A549 (cell line): ENCODE results near the gene MEGF9. TPM values are rescaled to one million over a fixed set of nuclear protein-coding genes. Genes with fewer than 3 reads are reported as not detected.
A peak's percentile ranks its signal among the peaks of the same experiment; 100 is the strongest.

Experiments used
- ATAC-seq, 2 experiments: fragments of 200-7000 bp in 1 of 2; fragments of >200 bp in 1 of 2; cut with Nextera tagmentation in 1 of 2; cut with Tn5 transposase in 1 of 2; 3 replicates each; pipeline versions ENCODE4 v1.8.0 to v1.9.1; 2018 to 2020; ENCODE audit warnings: mild to moderate bottlenecking in 1 of 2, moderate library complexity in 1 of 2
- CTCF ChIA-PET: fragments of 300-600 bp; sonication (Branson Sonifier 250); formaldehyde crosslinking; extraction: SDS; loops from one replicate; lab custom pipeline; 2021; ENCODE audit warnings: antibody characterized with exemption, inconsistent platforms; lab: Yijun Ruan, JAX
- POLR2A ChIA-PET: fragments of 350-600 bp; formaldehyde crosslinking; extraction: SDS; loops from one replicate; lab custom pipeline; 2021; ENCODE audit warnings: antibody characterized with exemption, inconsistent platforms; lab: Yijun Ruan, JAX
- DNase-seq, 2 experiments: peaks; one replicate each; pipeline versions ENCODE4 v3.0.0 to v3.0.0-alpha.2; 2011 to 2016; ENCODE audit warnings: low read depth in 1 of 2, low spot score in 1 of 2
- FAIRE-seq: peaks from 2 replicates; lab custom pipeline; 2011; peaks lifted over from hg19 to GRCh38; lab: Jason Lieb, UNC
- H3K27ac ChIP-seq, 2 experiments: fragments of >200 bp; sonication (Bioruptor Twin); formaldehyde crosslinking; 3 replicates each; pipeline ENCODE4 v1.5.1; 2016 to 2017
- H3K4me1 ChIP-seq: fragments of >200 bp; sonication (Bioruptor Twin); formaldehyde crosslinking; 3 replicates; pipeline ENCODE4 v1.6.1; 2016
- H3K4me2 ChIP-seq: fragments of >200 bp; sonication (Bioruptor Twin); formaldehyde crosslinking; 3 replicates; pipeline ENCODE4 v1.6.1; 2016
- H3K4me3 ChIP-seq: fragments of >200 bp; sonication (Bioruptor Twin); formaldehyde crosslinking; 3 replicates; pipeline ENCODE4 v1.5.1; 2016
- H3K9me3 ChIP-seq: fragments of >200 bp; sonication (Bioruptor Twin); formaldehyde crosslinking; 3 replicates; pipeline ENCODE4 v1.6.1; 2016
- BHLHE40 ChIP-seq: IDR thresholded peaks from 2 replicates; pipeline ENCODE4 v1.6.1; 2012; ENCODE audit warnings: low read depth, low read length, inconsistent platforms
- CHD4 ChIP-seq: fragments of 200-600 bp; sonication (generic); IDR thresholded peaks from 2 replicates; pipeline ENCODE4 v1.6.1; 2016; ENCODE audit warnings: antibody characterized with exemption, mild to moderate bottlenecking, borderline replicate concordance
- EHMT2 ChIP-seq: fragments of 200-600 bp; sonication (generic); IDR thresholded peaks from 2 replicates; pipeline ENCODE4 v1.6.1; 2016; ENCODE audit warnings: antibody characterized with exemption, low read depth, mild to moderate bottlenecking, moderate library complexity
- FOSB ChIP-seq: fragments of 250-450 bp; sonication (Bioruptor Pico); IDR thresholded peaks from 2 replicates; pipeline ENCODE4 v1.5.0; 2020; ENCODE audit warnings: mild to moderate bottlenecking, moderate library complexity
- FOSL2 ChIP-seq, 2 experiments: fragments of 450-650 bp in 1 of 2; fragments of >200 bp in 1 of 2; sonication (Bioruptor Twin) in 1 of 2; formaldehyde crosslinking; IDR thresholded peaks; 2 replicates each; pipeline versions ENCODE4 v1.5.0 to v1.6.1; 2016 to 2020; ENCODE audit warnings: mild to moderate bottlenecking in 1 of 2, moderate library complexity in 1 of 2
- GATA3 ChIP-seq: IDR thresholded peaks from 2 replicates; pipeline ENCODE4 v1.6.1; 2012; ENCODE audit warnings: borderline replicate concordance
- HOXA7 ChIP-seq: fragments of 250-450 bp; sonication (Bioruptor Pico); IDR thresholded peaks from 2 replicates; pipeline ENCODE4 v1.5.0; 2020; ENCODE audit warnings: mild to moderate bottlenecking, moderate library complexity
- HOXB5 ChIP-seq: fragments of 250-450 bp; sonication (Bioruptor Pico); IDR thresholded peaks from 2 replicates; pipeline ENCODE4 v1.5.0; 2020; ENCODE audit warnings: mild to moderate bottlenecking, moderate library complexity
- JUNB ChIP-seq: fragments of >200 bp; sonication (Bioruptor Twin); formaldehyde crosslinking; IDR thresholded peaks from 2 replicates; pipeline ENCODE4 v1.6.1; 2016
- KDM5A ChIP-seq: fragments of 200-600 bp; sonication (generic); IDR thresholded peaks from 2 replicates; pipeline ENCODE4 v1.6.1; 2016; ENCODE audit warnings: antibody characterized with exemption, mild to moderate bottlenecking
- POLR2A ChIP-seq: IDR thresholded peaks from 2 replicates; pipeline ENCODE4 v1.6.1; 2012; ENCODE audit warnings: mild to moderate bottlenecking, low read length
- RARB ChIP-seq: fragments of 250-450 bp; sonication (Bioruptor Pico); IDR thresholded peaks from 2 replicates; pipeline ENCODE4 v1.8.0; 2021; ENCODE audit warnings: mild to moderate bottlenecking, moderate library complexity
- RFX5 ChIP-seq: fragments of 450-650 bp; IDR thresholded peaks from 2 replicates; pipeline ENCODE4 v1.7.1; 2014; ENCODE audit warnings: antibody characterized with exemption, mild to moderate bottlenecking, moderate library complexity
- TP53 ChIP-seq: fragments of 250-450 bp; sonication (Bioruptor Pico); IDR thresholded peaks from 2 replicates; pipeline ENCODE4 v1.5.0; 2021; ENCODE audit warnings: mild to moderate bottlenecking, moderate library complexity
- ZSCAN20 ChIP-seq: fragments of 250-450 bp; sonication (Bioruptor Pico); IDR thresholded peaks from 2 replicates; pipeline ENCODE4 v1.8.0; 2022; ENCODE audit warnings: mild to moderate bottlenecking, moderate library complexity
- WGBS: methylation state at CpG from one replicate; pipeline ENCODE4 v1.1.6; 2017; ENCODE audit errors: missing lambda C conversion rate; 5-methylcytosine and 5-hydroxymethylcytosine counted together
- polyA plus RNA-seq, 4 experiments: library from polyadenylated mRNA; depleted of rRNA in 3 of 4; stranded (reverse); fragments of >200 nt; fragmentation: RNase III in 1 of 4; extraction: RNeasy Plus Mini Kit Qiagen cat#74134 plus additional on column Dnase treatment in 1 of 4; gene quantifications; 2 replicates in 3 of 4; 3 replicates in 1 of 4; pipeline ENCODE4 v1.2.3, GENCODE V29; 2011 to 2017
- TF ChIP-seq, protein P1 (sequence below): fragments of 450-650 bp; IDR thresholded peaks from 2 replicates; pipeline ENCODE4 v1.6.1; 2014; ENCODE audit warnings: antibody characterized with exemption
- TF ChIP-seq, protein P2 (sequence below): fragments of 250-450 bp; sonication (Bioruptor Pico); IDR thresholded peaks from 2 replicates; pipeline ENCODE4 v1.5.0; 2020; ENCODE audit warnings: low read depth, mild to moderate bottlenecking, moderate library complexity
- TF ChIP-seq, protein P3 (sequence below): fragments of >200 bp; sonication (Bioruptor Twin); formaldehyde crosslinking; IDR thresholded peaks from 2 replicates; pipeline ENCODE4 v1.6.1; 2016
- TF ChIP-seq, protein P4 (sequence below): IDR thresholded peaks from 2 replicates; pipeline ENCODE4 v1.6.1; 2012

Gene MEGF9
- polyA plus RNA-seq, 2 of the 4 experiments (the other 2 are of a cell fraction), result 25.7 to 33.4 TPM

DNA sequence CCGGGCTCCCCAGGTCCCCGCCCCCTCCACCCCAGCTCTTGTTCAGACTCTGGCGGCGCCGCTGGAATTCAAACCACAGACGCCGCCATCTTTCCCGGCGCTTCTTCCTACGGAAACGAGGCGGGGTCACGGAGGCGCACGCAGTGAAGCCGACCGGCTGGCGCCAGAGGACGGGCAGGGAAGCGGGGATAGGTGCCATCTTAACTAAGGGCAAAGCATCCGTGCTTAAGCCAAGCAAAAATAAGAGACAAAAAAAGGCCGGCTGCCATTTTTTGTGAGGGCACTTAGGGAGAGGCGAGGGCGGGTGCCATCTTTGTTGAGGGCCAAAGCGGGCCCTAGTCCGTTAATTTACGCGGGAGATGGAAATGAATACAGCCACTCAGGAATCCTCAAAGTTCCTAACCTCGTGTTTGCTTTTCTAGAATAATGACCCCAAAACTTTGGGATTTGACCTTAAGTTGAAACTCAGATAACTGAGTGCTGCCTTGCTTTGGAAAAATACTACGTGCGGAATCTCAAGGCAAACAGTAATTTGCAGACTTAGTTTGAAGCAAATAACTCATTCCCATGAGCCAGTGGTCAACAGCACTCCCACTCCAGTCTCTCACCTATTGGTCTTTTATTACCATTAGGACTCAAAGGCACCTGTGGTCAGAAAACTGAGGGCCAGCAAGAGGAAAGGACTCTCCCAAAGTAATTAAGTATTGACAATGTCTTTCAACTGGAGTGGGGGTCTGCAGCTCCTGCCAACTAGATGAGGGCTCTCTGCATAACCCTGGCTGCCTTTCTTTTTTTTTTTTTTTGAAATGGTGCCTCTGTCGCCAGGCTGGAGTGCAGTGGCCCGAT, 134.0 kb downstream of the MEGF9 start, which contains the start of gene CDK5RAP2 (continued):
- TF ChIP-seq, protein P1, sequence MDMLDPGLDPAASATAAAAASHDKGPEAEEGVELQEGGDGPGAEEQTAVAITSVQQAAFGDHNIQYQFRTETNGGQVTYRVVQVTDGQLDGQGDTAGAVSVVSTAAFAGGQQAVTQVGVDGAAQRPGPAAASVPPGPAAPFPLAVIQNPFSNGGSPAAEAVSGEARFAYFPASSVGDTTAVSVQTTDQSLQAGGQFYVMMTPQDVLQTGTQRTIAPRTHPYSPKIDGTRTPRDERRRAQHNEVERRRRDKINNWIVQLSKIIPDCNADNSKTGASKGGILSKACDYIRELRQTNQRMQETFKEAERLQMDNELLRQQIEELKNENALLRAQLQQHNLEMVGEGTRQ, result no peak
- TF ChIP-seq FOSB (CRISPR knock-in tag) (no peak), BHLHE40 (no peak), TP53 (peak; percentile 74; the same call in 1 of the 2 replicates), ZSCAN20 (CRISPR knock-in tag) (peak; percentile 82; the same call in 1 of the 2 replicates), HOXB5 (peak; percentile 89), EHMT2 (peak; percentile 73; the same call in 1 of the 2 replicates)
- TF ChIP-seq, all 56 proteins: peak for 16

DNA sequence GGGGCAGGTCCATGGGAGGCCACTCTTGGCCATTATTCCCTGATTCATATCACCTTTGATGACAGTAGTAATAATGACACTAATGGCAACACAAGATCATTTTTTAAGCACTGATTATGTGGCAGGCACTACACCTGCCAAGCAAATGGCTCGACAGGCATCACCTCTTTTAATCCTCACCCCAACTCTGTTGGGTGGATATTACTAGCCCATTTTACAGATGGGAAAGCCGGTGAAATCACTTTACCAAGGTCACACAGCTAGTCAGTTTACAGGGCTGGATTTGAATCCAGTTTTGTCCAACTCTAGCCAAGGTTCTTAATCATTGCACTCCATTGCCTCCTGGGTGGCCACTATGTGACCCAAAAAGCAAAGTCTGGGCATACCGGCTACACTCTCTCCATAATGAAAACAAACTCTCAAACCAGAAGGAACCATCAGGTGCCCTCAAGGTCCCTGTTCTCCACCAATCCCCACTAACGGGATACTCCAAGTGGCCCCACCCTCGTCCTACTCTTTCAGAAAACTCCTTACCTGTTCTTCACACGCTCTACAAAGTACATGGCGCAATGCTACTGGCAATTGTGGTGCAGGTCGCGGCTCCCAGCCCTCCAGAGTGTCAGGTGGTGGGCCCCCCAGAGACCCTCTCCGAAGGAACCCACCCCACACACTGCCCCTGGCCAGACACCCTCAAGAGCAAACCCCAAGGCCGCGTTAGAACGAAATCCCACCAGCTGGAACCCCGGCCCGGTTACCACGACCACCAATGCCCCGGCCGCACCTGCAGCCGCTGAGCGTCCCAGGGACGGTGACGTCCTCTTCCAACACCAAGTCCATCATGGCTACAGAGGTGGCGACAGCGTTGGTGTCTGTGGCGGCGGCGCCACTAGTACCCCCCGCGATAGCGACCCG, 134.9 kb downstream of the MEGF9 start:
- DNase-seq (peak; percentile 9 to 51), FAIRE-seq (no peak), ATAC-seq (peak; percentile 16 to 72; a peak in 5 of 6 replicates)
- POLR2A ChIA-PET, result no interaction called here
- CTCF ChIA-PET, result interaction anchor here (1.1 kb wide), 1 partner anchor 129 kb away, joined by 4 read pairs; no protein-coding TSS in a partner anchor
- 4% methylated on average over 28 of the region's 31 CpGs for WGBS
- Histone ChIP-seq H3K4me3 (peak overlapping the region; percentile 82), H3K9me3 (no peaks in the 10 kb centered on the region), H3K4me2 (peak overlapping the region; percentile 99)
- peak; percentile 69; the same call in 1 of the 2 replicates for TF ChIP-seq KDM5A
- TF ChIP-seq, protein P2, sequence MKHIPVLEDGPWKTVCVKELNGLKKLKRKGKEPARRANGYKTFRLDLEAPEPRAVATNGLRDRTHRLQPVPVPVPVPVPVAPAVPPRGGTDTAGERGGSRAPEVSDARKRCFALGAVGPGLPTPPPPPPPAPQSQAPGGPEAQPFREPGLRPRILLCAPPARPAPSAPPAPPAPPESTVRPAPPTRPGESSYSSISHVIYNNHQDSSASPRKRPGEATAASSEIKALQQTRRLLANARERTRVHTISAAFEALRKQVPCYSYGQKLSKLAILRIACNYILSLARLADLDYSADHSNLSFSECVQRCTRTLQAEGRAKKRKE, result no peak
- TF ChIP-seq, all 56 proteins: peak for 1
- H3K4me1 ChIP-seq, result peaks cover 18% of the 10 kb centered on the region
- H3K27ac ChIP-seq, result peak overlapping the region; percentile 87 to 94

DNA sequence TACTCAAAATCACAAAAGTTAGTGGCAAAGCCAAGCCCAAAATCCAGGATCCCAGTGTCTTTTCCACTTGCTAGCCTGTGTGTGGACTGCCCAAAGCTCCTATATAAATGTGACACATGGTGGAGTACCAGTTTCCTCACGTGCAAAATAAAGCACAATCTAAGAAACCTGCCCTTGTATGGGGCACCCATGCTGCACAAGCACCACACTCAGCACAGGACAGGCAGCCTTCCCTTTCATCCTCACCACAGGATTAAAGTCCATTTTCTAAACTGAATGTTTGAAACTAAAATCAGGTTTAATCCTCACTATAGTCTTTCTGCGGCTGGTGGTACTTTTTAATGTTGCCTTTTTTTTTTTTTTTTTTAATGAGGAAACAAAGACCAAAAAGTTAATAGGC, 139.8 kb downstream of the MEGF9 start:
- FAIRE-seq (no peak), DNase-seq (no peak), ATAC-seq (no peak)
- Histone ChIP-seq H3K4me2 (no peak overlapping the region), H3K9me3 (no peaks in the 10 kb centered on the region), H3K4me3 (no peak overlapping the region), H3K4me1 (peaks cover 15% of the 10 kb centered on the region), H3K27ac (no peak overlapping the region)
- TF ChIP-seq, protein P3, sequence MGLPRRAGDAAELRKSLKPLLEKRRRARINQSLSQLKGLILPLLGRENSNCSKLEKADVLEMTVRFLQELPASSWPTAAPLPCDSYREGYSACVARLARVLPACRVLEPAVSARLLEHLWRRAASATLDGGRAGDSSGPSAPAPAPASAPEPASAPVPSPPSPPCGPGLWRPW, result no peak
- TF ChIP-seq RARB, result no peak
- no peak for TF ChIP-seq JUNB
- no peak for TF ChIP-seq GATA3
- TF ChIP-seq RFX5, result no peak
- TF ChIP-seq FOSB (CRISPR knock-in tag), result no peak
- no peak for TF ChIP-seq FOSL2 (IDR thresholded peaks at IDR 0.05)
- no peak for TF ChIP-seq FOSL2 (CRISPR knock-in tag; IDR thresholded peaks at IDR 0.05)
- no peak for TF ChIP-seq HOXA7 (CRISPR knock-in tag)
- TF ChIP-seq POLR2A, result no peak
- TF ChIP-seq, protein P4, sequence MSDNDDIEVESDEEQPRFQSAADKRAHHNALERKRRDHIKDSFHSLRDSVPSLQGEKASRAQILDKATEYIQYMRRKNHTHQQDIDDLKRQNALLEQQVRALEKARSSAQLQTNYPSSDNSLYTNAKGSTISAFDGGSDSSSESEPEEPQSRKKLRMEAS, result no peak
- TF ChIP-seq CHD4, result no peak
- ChIA-PET POLR2A (no interaction called here), CTCF (interaction anchor here (0.6 kb wide), 1 partner anchor 41 kb away, joined by 3 read pairs; no protein-coding TSS in a partner anchor)
- 81% methylated on average over 2 of the region's 2 CpGs for WGBS
